Measurements from ENCODE around the gene CD7.
A peak's percentile ranks its signal among the peaks of the same experiment; 100 is the strongest.

Gene CD7

GRCh38 chr17:82301300-82301915 is 16.0 kb downstream of the CD7 start (continued):
- TF ChIP-seq ZFP30 (CRISPR knock-in tag; IDR thresholded peaks at IDR 0.05), result no peak

GRCh38 chr17:82300707-82301270 is 16.6 kb downstream of the CD7 start:
- TF ChIP-seq TSHZ2 (CRISPR knock-in tag; IDR thresholded peaks at IDR 0.05) (peak; percentile 37; the same call in 1 of the 2 replicates), ZNF70 (CRISPR knock-in tag; IDR thresholded peaks at IDR 0.05) (no peak)
- TF ChIP-seq, protein P1, sequence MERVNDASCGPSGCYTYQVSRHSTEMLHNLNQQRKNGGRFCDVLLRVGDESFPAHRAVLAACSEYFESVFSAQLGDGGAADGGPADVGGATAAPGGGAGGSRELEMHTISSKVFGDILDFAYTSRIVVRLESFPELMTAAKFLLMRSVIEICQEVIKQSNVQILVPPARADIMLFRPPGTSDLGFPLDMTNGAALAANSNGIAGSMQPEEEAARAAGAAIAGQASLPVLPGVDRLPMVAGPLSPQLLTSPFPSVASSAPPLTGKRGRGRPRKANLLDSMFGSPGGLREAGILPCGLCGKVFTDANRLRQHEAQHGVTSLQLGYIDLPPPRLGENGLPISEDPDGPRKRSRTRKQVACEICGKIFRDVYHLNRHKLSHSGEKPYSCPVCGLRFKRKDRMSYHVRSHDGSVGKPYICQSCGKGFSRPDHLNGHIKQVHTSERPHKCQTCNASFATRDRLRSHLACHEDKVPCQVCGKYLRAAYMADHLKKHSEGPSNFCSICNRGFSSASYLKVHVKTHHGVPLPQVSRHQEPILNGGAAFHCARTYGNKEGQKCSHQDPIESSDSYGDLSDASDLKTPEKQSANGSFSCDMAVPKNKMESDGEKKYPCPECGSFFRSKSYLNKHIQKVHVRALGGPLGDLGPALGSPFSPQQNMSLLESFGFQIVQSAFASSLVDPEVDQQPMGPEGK (CRISPR knock-in tag; IDR thresholded peaks at IDR 0.05; ENCODE audit: borderline replicate concordance), result no peak
- ATAC-seq, result peak; percentile 63

DNA sequence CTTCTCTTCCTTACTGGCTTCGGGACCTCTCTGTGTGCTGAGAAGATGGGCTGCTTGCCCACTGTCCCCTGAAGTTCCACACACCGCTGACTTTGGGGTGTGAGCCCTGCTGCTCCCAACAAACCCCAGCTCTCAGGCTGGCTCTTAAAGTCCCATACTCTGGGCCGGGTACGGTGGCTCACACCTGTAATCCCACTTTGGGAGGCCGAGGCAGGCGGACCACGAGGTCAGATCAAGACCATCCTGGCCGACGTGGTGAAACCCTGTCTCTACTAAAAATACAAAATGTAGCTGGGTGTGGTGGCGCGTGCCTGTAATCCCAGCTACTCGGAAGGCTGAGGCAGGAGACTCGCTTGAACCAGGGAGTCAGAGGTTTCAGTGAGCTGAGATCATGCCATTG is 17.2 kb downstream of the CD7 start:
- ATAC-seq, result no peak

More for the DNA sequence above, 17.2 kb downstream of the CD7 start:
- TF ChIP-seq ISL1 (CRISPR knock-in tag; IDR thresholded peaks at IDR 0.05) (no peak), ZC3H10 (CRISPR knock-in tag; IDR thresholded peaks at IDR 0.05) (no peak), GLIS3 (CRISPR knock-in tag; IDR thresholded peaks at IDR 0.05) (no peak), ZNF8 (CRISPR knock-in tag; IDR thresholded peaks at IDR 0.05) (no peak), ARNTL (CRISPR knock-in tag; IDR thresholded peaks at IDR 0.05; ENCODE audit: borderline replicate concordance, low read depth) (no peak), BACH2 (CRISPR knock-in tag; IDR thresholded peaks at IDR 0.05; ENCODE audit: borderline replicate concordance) (no peak), CSDC2 (CRISPR knock-in tag; IDR thresholded peaks at IDR 0.05) (no peak), OSR1 (CRISPR knock-in tag; IDR thresholded peaks at IDR 0.05) (no peak), TSHZ2 (CRISPR knock-in tag; IDR thresholded peaks at IDR 0.05) (no peak), SNAI2 (CRISPR knock-in tag; IDR thresholded peaks at IDR 0.05) (no peak), TCF4 (CRISPR knock-in tag; IDR thresholded peaks at IDR 0.05; ENCODE audit: borderline replicate concordance) (no peak), ZFP30 (CRISPR knock-in tag; IDR thresholded peaks at IDR 0.05) (no peak), ZNF70 (CRISPR knock-in tag; IDR thresholded peaks at IDR 0.05) (no peak), ESRRG (CRISPR knock-in tag; IDR thresholded peaks at IDR 0.05) (no peak), CSRNP3 (CRISPR knock-in tag; IDR thresholded peaks at IDR 0.05) (no peak), PPARA (CRISPR knock-in tag; IDR thresholded peaks at IDR 0.05; ENCODE audit: borderline replicate concordance) (no peak), ZNF565 (CRISPR knock-in tag; conservative IDR thresholded peaks at IDR 0.05; ENCODE audit: low read depth) (no peak)
- TF ChIP-seq, protein P2, sequence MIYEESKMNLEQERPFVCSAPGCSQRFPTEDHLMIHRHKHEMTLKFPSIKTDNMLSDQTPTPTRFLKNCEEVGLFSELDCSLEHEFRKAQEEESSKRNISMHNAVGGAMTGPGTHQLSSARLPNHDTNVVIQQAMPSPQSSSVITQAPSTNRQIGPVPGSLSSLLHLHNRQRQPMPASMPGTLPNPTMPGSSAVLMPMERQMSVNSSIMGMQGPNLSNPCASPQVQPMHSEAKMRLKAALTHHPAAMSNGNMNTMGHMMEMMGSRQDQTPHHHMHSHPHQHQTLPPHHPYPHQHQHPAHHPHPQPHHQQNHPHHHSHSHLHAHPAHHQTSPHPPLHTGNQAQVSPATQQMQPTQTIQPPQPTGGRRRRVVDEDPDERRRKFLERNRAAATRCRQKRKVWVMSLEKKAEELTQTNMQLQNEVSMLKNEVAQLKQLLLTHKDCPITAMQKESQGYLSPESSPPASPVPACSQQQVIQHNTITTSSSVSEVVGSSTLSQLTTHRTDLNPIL (CRISPR knock-in tag; IDR thresholded peaks at IDR 0.05; ENCODE audit: low read depth), result no peak
- TF ChIP-seq, protein P1 (CRISPR knock-in tag; IDR thresholded peaks at IDR 0.05; ENCODE audit: borderline replicate concordance), result no peak
